Activated gamma-delta T cell treated with Interleukin-2 at 50 U/mL for 16 hours (primary cell): ENCODE data around the gene CYLD.
A peak's percentile ranks its signal among the peaks of the same experiment; 100 is the strongest.

Source experiments
- DNase-seq: peaks from one replicate; pipeline ENCODE4 v3.0.0-alpha.2; 2020

Gene CYLD

GRCh38 chr16:50741225-50741780 is 583 bp upstream of the CYLD start:
- DNase-seq, result no peak

GRCh38 chr16:50742576-50743200 is 802 bp downstream of the CYLD start:
- DNase-seq, result peak; percentile 37

GRCh38 chr16:50743581-50744225 is 1.8 kb downstream of the CYLD start:
- DNase-seq, result no peak

- no peak for DNase-seq
Observed at GRCh38 chr16:50744881-50745280, 3.0 kb downstream of the CYLD start.

- DNase-seq, result no peak
Observed at GRCh38 chr16:50745940-50746339, 4.1 kb downstream of the CYLD start.

- no peak for DNase-seq
Observed at GRCh38 chr16:50747207-50747956, 5.5 kb downstream of the CYLD start.

- DNase-seq, result no peak
Observed at GRCh38 chr16:50751528-50751927, 9.6 kb downstream of the CYLD start.

- no peak for DNase-seq
Observed at GRCh38 chr16:50752471-50753235, 10.8 kb downstream of the CYLD start.

GRCh38 chr16:50756473-50756872 is 14.6 kb downstream of the CYLD start:
- no peak for DNase-seq

GRCh38 chr16:50761267-50761666 is 19.4 kb downstream of the CYLD start:
- no peak for DNase-seq

GRCh38 chr16:50762241-50762640 is 20.4 kb downstream of the CYLD start:
- no peak for DNase-seq

- DNase-seq, result no peak
Observed at GRCh38 chr16:50763211-50763610, 21.3 kb downstream of the CYLD start.

GRCh38 chr16:50765260-50765659 is 23.4 kb downstream of the CYLD start:
- DNase-seq, result no peak

GRCh38 chr16:50765861-50766260 is 24.0 kb downstream of the CYLD start:
- DNase-seq, result no peak

GRCh38 chr16:50767197-50767596 is 25.3 kb downstream of the CYLD start:
- DNase-seq, result no peak

- DNase-seq, result no peak
Observed at GRCh38 chr16:50771366-50771765, 29.5 kb downstream of the CYLD start.

GRCh38 chr16:50774405-50774804 is 32.5 kb downstream of the CYLD start:
- no peak for DNase-seq

GRCh38 chr16:50774960-50775359 is 33.1 kb downstream of the CYLD start:
- no peak for DNase-seq

- DNase-seq, result no peak
Observed at GRCh38 chr16:50776037-50776436, 34.2 kb downstream of the CYLD start.

- no peak for DNase-seq
Observed at GRCh38 chr16:50778284-50779163, 36.6 kb downstream of the CYLD start.

- DNase-seq, result no peak
Observed at GRCh38 chr16:50781043-50781442, 39.2 kb downstream of the CYLD start.

- DNase-seq, result no peak
Observed at GRCh38 chr16:50781518-50781917, 39.6 kb downstream of the CYLD start.
